Thoracic aorta (tissue), 2 donors: Measurements from ENCODE around the gene TLCD5. TPM values are rescaled to one million over a fixed set of nuclear protein-coding genes. Genes with fewer than 3 reads are reported as not detected.
A peak's percentile ranks its signal among the peaks of the same experiment; 100 is the strongest.

Experiments
- ATAC-seq: fragments of 150-250 bp; one replicate; pipeline ENCODE4 v1.8.0; 2017; ENCODE audit warnings: low read depth; ENCODE audit not compliant: insufficient number of reproducible peaks, low FRiP score
- DNase-seq: peaks from one replicate; pipeline ENCODE4 v3.0.0-alpha.2; 2020; ENCODE audit warnings: low spot score
- H3K27ac ChIP-seq, 2 donors: fragments of 200-600 bp; sonication (generic); 1 replicate in 1 of 2; 2 replicates in 1 of 2; pipeline ENCODE4 v1.5.1; 2016; ENCODE audit warnings: mild to moderate bottlenecking in 2 of 2, moderate library complexity in 2 of 2
- H3K27me3 ChIP-seq: fragments of 200-600 bp; sonication (generic); replicated peaks from 2 replicates; pipeline ENCODE4 v1.6.0; 2016; ENCODE audit warnings: mild to moderate bottlenecking; ENCODE audit not compliant: insufficient read depth
- H3K36me3 ChIP-seq: fragments of 200-600 bp; sonication (generic); one replicate; pipeline ENCODE4 v1.5.1; 2016
- H3K4me1 ChIP-seq, 2 donors: fragments of 200-600 bp; sonication (generic); 1 replicate in 1 of 2; 2 replicates in 1 of 2; pipeline versions ENCODE4 v1.5.1 to v1.6.0; 2016; ENCODE audit warnings: low read depth in 2 of 2, mild to moderate bottlenecking in 1 of 2; ENCODE audit not compliant: control insufficient read depth in 1 of 2
- H3K4me3 ChIP-seq: fragments of 200-600 bp; sonication (generic); 2 replicates; pipeline ENCODE4 v1.5.1; 2016; ENCODE audit warnings: mild to moderate bottlenecking
- H3K9me3 ChIP-seq: fragments of 200-600 bp; sonication (generic); 2 replicates; pipeline ENCODE4 v1.5.1; 2016
- total RNA-seq, 2 donors: library from RNA; depleted of rRNA; stranded (reverse); fragments of >200 nt; gene quantifications; one replicate each; pipeline versions ENCODE4 v1.1.0 to v1.2.3, GENCODE V29; 2016
- TF ChIP-seq, protein P1 (sequence below): fragments of 200-600 bp; sonication (generic); IDR thresholded peaks from one replicate; pipeline ENCODE4 v1.5.1; 2019; ENCODE audit warnings: antibody characterized with exemption

Gene TLCD5
- total RNA-seq: 10 to 100 TPM in 1 of 2 donors, 1 to 10 TPM in 1; 8.0 to 10.7 TPM

DNA sequence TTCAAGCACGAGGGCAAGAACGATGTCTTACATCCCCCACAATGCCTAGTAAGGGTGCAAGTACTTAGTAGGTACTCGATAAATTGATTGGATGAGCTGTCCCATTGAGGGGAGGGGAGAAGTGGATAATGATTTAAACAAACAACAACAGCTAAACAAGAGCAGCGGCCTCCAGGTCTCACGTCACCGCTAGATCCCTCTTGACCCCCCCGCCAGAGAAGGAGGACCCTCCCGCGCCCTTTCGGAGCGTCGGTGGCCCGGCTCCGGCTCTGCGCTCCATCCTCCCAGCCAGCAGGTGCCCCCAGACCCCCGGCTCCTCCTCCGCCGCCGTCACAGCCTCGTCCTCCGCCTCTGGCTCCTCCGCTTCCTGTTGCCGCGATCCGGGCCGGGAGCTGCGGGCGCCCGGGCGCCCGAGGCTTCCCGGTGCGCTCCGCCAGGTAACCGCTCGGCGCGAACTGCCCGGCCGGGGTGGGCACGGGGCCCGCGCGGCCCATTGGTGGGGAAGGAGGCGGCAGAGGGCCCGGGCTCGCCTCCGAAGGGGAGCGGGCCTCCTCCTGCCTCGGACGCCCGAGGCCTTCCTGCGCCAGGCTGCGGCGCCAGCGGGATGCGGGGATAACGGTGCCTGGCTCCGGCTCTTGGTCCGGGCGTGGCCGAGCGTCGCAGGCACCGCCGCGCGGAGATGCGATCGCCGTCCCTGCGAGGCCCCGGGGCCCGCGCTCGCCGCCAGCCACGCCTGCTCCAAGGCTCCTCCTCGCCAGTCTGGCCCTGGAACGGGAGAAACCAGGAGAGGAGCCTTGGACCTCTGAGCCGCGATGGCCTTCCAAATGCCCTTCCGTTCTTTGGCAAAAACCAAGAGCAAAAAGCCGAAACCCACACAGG, at the start of gene TLCD5:
Gene TLCD5, plus strand, starts transcription at position 368 of the 879 bp plus-strand sequence. CDS start 2,143 bp downstream, outside the sequence.
- Histone ChIP-seq H3K4me3 (peak within 1 kb of the TSS; percentile 95), H3K4me1 (peaks cover 12 to 29% of the 10 kb centered on the region in 2 donors), H3K27me3 (no peaks in the 10 kb centered on the region), H3K9me3 (no peaks in the 10 kb centered on the region), H3K36me3 (peaks cover 5% of the 10 kb centered on the region), H3K27ac (peak within 1 kb of the TSS; percentile 93 to 94)
- ATAC-seq (peak; percentile 60), DNase-seq (no peak)
- TF ChIP-seq, protein P1, sequence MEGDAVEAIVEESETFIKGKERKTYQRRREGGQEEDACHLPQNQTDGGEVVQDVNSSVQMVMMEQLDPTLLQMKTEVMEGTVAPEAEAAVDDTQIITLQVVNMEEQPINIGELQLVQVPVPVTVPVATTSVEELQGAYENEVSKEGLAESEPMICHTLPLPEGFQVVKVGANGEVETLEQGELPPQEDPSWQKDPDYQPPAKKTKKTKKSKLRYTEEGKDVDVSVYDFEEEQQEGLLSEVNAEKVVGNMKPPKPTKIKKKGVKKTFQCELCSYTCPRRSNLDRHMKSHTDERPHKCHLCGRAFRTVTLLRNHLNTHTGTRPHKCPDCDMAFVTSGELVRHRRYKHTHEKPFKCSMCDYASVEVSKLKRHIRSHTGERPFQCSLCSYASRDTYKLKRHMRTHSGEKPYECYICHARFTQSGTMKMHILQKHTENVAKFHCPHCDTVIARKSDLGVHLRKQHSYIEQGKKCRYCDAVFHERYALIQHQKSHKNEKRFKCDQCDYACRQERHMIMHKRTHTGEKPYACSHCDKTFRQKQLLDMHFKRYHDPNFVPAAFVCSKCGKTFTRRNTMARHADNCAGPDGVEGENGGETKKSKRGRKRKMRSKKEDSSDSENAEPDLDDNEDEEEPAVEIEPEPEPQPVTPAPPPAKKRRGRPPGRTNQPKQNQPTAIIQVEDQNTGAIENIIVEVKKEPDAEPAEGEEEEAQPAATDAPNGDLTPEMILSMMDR: no peak

DNA sequence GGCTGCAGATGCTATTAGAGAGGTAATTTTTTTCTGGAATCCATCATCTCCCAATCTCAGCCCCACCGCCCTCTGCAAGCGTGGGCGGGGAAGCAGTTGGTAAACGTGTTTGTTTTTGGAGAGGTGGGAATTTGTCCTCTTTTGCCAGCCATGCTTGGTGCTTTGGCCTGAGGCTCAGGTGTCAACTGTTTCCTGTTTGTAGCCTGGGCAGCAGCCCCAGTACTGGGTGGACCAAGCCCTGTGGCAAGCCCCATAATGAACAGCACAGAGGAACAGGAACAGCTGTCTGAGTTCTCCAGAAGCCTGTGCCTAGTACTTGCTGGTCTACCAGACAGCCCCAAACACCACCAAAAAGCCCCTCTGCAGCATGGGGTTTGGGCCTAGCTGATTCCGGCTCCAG, 45.6 kb upstream of the TLCD5 start:
- TF ChIP-seq, protein P1: no peak
- no peaks in the 10 kb centered on the region for H3K27me3 ChIP-seq
- no peaks in the 10 kb centered on the region for H3K9me3 ChIP-seq
- no peak overlapping the region for H3K4me3 ChIP-seq
- ATAC-seq: no peak
- H3K4me1 ChIP-seq: no peaks in the 10 kb centered on the region
- H3K36me3 ChIP-seq: no peaks in the 10 kb centered on the region
- no peak for DNase-seq
- no peak overlapping the region for H3K27ac ChIP-seq

DNA sequence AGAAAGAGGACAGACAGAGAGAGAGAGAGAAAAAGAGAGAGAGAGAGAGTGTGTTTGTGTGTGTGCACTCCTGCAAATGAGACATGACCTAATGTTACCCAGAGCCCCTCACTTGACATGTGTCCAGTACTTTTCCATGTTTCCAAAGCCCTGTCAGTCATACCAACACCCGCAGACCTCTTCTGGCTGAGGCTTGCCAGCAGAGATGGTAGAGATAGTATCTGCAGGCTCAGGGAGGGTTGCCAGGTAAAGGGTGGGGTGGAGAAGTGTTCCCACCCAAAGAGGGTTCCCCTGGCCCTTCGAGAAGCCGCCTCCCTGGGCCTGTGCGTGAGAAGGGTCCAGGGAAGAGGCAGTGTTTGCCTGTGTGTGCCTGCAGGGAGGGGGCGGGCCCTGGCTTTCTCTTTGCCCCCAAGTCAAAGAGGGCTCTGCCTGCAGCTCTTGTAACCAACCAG, 44.5 kb upstream of the TLCD5 start:
- TF ChIP-seq, protein P1: no peak
- H3K27ac ChIP-seq: no peak overlapping the region
- H3K36me3 ChIP-seq: no peaks in the 10 kb centered on the region
- no peaks in the 10 kb centered on the region for H3K9me3 ChIP-seq
- DNase-seq (no peak), ATAC-seq (no peak)
- no peaks in the 10 kb centered on the region for H3K27me3 ChIP-seq
- no peaks in the 10 kb centered on the region for H3K4me1 ChIP-seq
- H3K4me3 ChIP-seq: no peak overlapping the region

DNA sequence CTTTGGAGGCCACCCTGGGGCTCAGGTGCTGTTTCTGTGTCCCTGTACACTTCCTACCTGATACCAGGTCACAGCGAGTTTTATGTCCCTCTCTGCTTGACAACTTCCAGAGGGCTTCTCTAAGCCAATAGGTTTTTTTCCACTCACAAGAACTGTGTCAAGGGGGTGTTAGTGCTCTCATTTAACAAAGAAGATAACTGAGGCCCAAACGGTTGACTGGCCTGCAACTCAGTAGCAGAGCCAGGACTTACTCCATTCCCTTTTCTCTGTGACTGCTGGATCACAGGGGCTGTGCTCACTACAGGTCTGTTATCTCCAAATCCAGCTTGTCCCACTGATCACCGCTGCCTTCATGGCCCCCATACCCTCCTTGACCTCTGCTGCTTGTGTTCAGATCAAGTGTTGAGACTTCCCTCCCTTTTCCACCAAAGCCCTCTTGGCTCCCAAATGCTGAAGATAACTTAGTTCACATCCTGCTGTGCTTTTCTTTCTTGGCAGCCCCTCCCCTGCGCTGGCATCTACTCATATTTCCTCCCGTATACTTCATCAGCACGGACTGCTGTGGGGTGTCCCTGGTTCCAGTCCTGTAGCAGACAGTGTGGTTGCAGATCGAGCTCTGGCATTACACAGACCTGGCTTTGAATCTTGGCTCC, 43.8 kb upstream of the TLCD5 start:
- Histone ChIP-seq H3K27me3 (no peaks in the 10 kb centered on the region), H3K4me1 (no peaks in the 10 kb centered on the region), H3K9me3 (no peaks in the 10 kb centered on the region), H3K4me3 (no peak overlapping the region), H3K36me3 (no peaks in the 10 kb centered on the region), H3K27ac (no peak overlapping the region)
- TF ChIP-seq, protein P1: no peak
- DNase-seq: no peak
- ATAC-seq: no peak

DNA sequence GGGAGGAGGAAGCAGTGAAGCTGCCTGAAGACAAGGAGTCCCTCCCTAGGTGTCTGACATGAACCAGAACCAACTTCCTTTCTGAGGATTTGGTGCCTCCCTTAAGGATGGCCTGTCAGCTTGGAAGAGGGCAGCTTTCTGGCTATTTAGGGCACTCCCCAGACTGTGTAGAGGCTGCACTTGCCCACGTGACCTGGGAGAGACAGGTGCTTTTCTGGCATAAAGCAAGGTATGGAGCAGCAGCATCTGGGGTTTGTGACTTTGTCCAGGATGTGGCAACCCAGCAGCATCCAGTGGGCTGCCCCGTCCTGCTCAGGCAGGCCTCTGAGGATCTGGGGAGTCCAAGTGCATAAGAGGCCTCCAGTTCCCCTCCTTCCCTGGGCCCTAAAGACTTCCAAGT, 42.0 kb upstream of the TLCD5 start:
- Histone ChIP-seq H3K9me3 (no peaks in the 10 kb centered on the region), H3K36me3 (no peaks in the 10 kb centered on the region), H3K4me1 (no peaks in the 10 kb centered on the region), H3K27ac (no peak overlapping the region), H3K4me3 (no peak overlapping the region), H3K27me3 (no peaks in the 10 kb centered on the region)
- TF ChIP-seq, protein P1: no peak
- ATAC-seq (no peak), DNase-seq (no peak)
